Fibroblast of skin of left quadriceps (primary cell): Measurements from ENCODE around the gene ABCB11.
"Not testable (repeated sequence)": the region's sequence is repeated elsewhere in the genome, so short reads cannot be mapped to it uniquely, and the experiment has no call there.

ENCODE experiments used
- DNase-seq, 2 experiments: peaks; one replicate each; pipeline ENCODE4 v3.0.0-alpha.2; 2013; ENCODE audit warnings: low read depth in 2 of 2

ABCB11 gene

GRCh38 chr2:169042856-169043255 lies 11.7 kb upstream of the ABCB11 start:
- no peak for DNase-seq

- no peak for DNase-seq
These were observed 10.5 kb upstream of the ABCB11 start for GRCh38 chr2:169041594-169041993.

- no peak for DNase-seq
These were observed 8.6 kb upstream of the ABCB11 start for GRCh38 chr2:169039702-169040101.

GRCh38 chr2:169038338-169038757 lies 7.2 kb upstream of the ABCB11 start:
- no peak for DNase-seq

GRCh38 chr2:169036736-169037440 lies 5.8 kb upstream of the ABCB11 start:
- DNase-seq, result no peak

- DNase-seq, result no peak
These were observed 4.8 kb upstream of the ABCB11 start for GRCh38 chr2:169035887-169036286.

- DNase-seq, result no peak
These were observed 3.9 kb upstream of the ABCB11 start for GRCh38 chr2:169034984-169035544.

GRCh38 chr2:169034256-169034655 lies 3.1 kb upstream of the ABCB11 start:
- no peak for DNase-seq

- DNase-seq, result no peak
These were observed 1.8 kb downstream of the ABCB11 start for GRCh38 chr2:169029341-169029740.

GRCh38 chr2:169027234-169027633 lies 3.9 kb downstream of the ABCB11 start:
- no peak for DNase-seq

- no peak for DNase-seq
These were observed 5.1 kb downstream of the ABCB11 start for GRCh38 chr2:169026056-169026455.

GRCh38 chr2:169023161-169023560 lies 8.0 kb downstream of the ABCB11 start:
- no peak for DNase-seq

GRCh38 chr2:169018390-169018789 lies 12.7 kb downstream of the ABCB11 start:
- DNase-seq, result no peak

- DNase-seq, result no peak
These were observed 15.2 kb downstream of the ABCB11 start for GRCh38 chr2:169015943-169016342.

GRCh38 chr2:169014780-169015179 lies 16.3 kb downstream of the ABCB11 start:
- no peak for DNase-seq

GRCh38 chr2:169013628-169014026 lies 17.5 kb downstream of the ABCB11 start:
- DNase-seq, result no peak

- no peak for DNase-seq
These were observed 18.1 kb downstream of the ABCB11 start for GRCh38 chr2:169012812-169013627.

GRCh38 chr2:169012191-169012792 lies 18.8 kb downstream of the ABCB11 start:
- DNase-seq, result not testable (repeated sequence)

- no peak for DNase-seq
These were observed 19.4 kb downstream of the ABCB11 start for GRCh38 chr2:169011698-169012097.

- DNase-seq, result no peak
These were observed 20.3 kb downstream of the ABCB11 start for GRCh38 chr2:169010633-169011460.

- no peak for DNase-seq
These were observed 21.1 kb downstream of the ABCB11 start for GRCh38 chr2:169009865-169010579.
